Measurements from ENCODE around the gene SIAE.

SIAE gene

DNA sequence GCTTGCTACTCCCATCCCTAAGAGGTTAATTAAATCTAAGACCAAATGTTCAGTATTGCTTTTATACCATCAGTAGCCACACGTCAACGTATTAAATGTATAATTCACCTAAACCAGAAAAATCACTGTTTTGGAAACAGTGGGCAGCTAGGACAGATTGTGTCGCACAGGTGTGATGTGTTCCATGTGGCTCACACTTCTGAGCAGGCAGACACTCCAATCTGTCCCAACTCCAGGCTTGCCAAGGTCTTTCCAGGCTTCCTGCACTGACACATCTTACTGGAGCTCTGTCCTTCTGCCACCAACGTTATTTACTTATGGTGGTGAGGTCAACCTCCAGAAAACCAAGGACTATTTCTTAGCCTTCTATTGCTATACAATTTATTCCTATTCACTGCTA is 11.4 kb downstream of the SIAE start:
- DNase-seq, result no peak

DNA sequence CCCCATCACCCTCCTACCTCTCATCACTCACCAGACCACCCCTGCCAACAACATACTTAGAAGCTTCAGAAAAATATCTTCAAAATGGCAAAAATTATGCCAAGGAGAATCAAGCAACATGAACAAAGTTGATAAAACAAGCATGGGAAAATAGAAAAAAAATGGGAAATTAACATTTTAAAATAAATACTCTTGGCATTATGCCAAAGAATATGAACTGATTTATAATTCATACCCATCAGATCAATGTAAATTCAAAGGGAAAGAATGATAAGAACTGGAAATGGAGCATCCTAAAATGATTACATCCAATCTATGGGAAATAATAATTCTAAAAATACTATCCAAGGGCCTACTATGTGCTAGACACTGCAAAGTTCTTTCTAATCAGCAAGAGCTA is 12.0 kb downstream of the SIAE start:
- DNase-seq, result no peak

DNA sequence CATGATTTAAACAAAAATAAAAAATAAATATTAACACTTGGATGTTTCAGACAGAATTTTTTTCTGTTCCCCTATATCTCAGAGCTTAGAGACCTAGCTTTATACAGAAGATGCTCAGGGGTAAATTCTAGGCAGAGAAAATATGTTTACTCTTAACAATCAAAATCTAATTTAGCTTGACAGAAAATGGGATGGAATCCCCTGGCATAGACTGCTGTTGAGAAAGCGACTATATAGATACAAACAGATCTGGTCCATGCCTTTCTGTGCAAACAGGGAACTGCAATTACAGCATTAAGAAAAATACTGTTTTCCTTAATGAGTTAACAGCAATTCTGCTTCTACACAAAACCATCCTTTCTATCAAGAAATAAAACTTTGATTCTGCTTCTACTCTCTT is 14.6 kb downstream of the SIAE start:
- no peak for DNase-seq

DNA sequence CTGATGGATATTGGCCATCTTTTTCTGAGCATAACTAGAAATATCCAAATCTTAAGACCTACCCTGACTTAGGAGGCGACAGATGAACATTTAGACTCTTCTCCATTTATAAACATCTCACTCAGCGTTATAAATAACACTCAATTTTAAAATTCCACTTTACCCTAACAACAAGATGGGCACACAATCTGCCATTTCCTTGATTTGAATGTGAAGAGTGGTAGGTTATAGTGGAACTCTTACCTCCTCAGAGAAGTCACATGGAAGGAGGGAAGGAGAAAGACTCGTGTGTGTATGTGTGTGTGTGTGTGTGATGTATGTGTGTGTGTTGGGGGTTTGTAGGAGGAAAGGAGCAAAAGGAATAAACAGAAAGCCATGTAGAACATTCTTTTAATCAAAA is 15.0 kb downstream of the SIAE start:
- no peak for DNase-seq

DNA sequence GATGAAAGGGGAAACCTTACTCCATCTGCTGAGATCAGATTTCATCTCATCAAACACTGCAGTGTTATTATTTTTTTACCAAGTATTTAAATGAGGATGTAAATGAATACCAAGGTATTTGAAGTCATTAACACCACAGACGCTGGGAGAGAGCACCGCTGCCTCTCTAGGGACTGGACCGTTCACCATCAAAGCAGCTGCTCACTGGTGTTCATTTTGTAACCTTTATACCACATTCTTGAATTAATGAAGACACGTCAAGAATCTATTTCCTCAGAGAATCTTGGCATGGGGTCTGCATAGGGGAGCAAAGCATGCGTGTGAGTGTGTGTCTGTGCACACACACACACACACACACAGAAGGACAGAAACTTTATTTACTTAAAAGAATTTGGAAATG is 15.6 kb downstream of the SIAE start:
- no peak for DNase-seq

DNA sequence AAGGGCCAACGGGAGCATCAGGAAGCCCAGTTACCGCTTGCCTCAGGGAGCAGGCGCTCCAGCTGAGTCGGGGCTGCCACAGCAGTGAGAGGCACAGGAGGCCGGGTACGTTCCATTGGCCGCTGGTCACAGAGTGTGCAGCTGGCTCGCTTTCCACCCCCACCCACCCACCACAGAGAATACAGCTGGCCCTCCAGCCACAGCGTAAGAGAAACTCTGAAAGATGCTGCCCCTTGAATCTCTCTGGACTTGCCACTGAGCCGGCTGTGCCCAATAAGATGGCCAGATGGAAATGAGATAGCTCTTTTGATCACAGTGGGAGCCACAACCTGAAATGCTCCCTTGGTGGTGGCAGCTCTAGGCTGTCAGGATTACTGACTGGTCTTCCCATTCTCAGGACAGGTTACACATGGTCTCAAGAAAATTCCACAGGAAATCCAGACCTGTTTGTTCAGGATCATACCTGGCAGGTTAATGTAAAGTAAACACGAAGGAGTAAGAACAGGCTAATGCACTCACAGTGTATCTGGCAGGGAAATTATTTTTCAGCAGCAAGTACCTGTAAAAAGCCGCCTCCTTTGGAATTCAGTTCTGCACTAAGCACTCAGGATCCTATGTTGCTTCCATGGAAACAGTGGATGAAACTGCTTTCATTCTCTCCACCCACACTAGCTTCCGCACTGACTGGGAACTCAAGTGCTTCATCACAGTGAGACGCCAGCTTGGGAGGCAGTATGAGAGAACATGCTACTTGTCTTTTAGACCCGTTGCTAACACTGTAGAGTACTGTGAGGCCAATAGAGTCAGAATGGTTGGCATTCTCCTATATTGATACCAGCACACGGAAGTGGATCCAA is 16.5 kb downstream of the SIAE start:
- no peak for DNase-seq

DNA sequence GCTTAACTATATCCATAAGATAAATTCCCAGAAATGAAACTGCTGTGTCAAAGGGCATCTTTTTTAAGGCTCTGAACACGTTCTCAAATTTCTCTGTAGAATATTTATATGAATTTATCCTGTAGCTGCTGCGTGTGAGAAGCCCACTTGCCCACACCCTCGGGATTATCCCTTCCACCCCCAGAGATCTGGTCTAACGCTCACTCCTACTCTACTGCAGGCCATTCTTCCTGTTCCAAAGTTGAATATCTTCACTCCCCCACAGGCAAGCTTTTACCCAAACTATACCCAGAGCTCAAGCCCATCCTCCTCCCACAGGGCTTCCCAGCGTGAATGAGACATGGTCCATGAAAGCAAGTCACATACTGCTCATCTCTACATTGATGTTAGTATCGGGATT is 24.9 kb downstream of the SIAE start:
- no peak for DNase-seq

DNA sequence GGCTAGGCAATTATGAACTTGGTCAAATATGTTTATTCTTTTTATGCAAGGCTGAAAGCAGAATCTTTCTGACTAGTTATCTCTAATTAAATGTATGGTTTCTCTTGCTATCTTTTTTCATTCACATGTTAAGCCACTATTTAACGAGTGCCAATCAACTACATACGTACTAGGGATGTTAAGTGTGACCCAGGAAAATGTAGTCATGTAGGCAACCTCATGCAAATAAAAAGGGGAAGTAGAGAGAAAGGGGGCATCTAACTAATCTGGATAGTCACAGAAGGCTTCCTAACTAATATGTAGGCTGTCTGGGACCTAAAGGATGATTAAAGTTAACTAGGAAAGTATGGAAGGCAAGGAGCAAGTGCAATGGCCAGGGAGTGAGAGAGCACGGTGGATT is 27.4 kb downstream of the SIAE start:
- DNase-seq, result no peak

DNA sequence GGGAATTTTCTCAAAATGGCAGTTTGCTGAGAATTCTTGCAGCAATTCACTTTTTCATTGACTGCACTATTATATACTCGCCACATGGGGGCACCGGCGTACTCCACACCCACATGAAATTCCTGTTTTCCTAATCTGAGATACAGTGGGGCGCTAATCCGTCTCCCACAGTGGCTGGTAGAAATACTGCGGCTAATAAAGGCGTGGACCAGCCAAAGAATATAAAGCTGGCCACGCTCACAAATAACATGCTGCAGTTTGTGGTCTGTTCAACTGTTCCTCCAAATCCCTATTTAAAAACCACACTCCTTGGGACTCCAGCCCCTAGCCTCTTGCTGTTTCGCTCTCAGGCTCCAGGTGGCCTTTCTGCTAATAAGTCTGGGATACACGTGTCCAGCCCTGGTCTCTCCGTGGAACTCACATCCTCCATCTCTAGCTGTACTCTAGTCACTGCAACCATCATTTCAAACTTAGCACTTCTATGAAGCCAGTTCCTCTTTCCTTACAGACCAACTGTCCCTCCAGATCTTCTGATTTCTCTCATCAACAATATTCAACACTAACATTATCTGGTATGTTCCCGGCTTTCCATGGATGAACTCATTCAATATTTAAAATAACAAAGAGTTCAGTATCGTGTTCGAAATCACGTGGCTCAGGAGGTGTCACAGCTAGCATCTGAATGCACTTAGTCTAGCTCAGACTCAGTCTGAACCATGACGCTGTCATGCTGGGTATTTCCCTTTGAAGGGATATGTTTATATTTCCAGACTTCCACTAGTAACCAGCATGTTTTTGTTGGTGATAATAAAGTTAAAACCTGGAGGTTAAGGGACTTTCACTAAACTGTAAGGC is 28.9 kb downstream of the SIAE start:
- DNase-seq, result no peak

DNA sequence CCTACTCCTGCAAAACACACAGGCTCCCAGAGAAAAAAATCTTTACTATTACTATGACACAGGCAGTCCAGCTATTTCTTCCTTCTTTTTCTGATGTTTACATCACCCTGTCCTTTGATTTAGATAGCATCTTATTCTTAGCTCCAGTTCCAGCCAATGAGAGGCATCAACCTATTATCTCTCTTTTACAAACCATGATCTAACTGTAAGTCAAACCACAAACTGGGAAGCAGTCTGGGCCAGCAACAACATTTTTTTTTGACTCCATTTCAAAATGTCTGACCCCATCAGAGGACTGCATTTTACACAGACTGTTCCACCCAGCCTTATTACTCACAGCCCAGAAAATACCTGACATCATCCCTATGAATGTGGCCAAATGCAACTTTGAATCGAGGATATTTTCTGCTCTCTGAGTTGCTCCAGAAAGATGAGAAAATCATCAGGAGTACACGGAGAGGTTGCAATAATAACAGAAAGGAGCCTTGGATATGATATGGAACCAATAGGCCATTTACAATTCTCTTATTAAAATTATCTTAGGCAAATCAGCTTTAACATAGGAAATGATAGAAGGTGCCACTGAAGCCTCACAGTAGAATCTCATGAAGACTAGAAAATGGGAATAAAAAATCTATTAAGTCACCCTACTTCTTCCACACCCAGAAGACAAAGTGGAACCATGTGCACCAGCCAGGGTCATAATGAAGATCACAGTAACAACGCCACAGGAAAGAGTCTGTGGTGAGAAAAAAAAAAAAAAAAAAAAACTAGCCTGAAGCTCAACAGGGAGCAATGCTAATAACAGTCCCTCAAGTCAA is 29.7 kb downstream of the SIAE start:
- DNase-seq, result no peak

DNA sequence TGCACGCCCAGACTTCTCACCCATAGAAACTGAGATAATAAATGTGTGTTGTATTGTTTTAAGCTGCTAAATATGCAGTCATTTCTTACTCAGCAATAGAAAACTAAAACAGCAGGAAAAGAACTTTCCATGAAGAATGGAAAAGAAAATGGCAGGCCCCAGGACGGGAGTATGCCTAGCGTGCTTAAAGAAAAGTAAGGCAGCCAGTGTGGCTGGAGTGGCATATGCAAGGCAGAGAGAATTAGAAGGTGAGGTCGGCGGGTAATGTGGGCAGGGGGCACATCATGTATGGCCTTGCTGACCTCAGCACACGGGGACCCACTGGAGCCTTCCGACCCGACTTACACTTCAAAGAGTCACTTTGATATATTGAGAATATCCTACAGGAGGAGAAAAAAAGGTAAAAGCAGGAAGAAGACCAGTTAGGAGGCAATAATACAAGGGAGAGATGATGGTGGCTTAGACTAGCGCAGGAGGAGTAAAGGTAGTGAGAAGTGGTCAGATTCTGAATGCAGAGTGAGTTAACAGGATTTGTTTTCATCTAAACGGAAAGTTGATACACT is 30.4 kb downstream of the SIAE start:
- DNase-seq, result no peak

DNA sequence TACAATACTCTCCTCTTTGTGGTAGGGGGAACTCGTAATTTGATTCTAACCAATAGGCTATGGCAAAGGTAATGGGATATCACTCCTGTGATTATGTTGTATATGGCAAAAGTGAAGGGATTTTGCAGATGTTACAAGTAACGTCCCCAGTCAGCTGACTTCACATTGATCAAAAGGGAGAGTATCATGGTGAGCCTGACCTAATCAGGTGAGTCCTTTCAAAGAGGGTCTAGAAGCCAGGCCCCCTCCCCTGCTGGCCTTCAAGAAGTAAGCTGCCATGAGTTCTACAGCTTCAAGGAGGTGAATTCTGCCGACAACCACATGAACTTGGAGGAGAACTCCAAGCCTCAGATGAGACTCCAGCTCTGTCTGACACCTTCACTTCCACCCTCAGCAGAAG is 30.9 kb downstream of the SIAE start:
- DNase-seq, result no peak

DNA sequence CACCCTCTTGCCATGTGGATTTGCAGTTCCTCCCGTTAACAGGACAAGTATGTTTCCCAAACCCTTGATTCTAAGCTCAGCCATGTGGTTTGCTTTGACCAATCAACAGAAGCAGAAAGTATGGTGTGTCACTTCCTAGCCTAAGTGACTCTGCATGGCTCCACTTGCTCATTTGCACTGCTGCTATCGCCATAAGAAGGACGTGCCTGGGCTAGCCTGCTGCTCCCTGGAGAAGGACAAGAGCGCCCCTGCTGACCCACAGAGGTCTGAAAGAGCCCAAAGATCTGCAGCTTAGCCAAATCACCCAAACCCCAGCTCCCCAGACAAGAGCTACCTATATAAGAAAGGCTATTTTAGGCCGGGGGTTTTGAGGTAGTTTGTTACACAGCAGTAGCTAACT is 32.9 kb downstream of the SIAE start:
- DNase-seq, result no peak

DNA sequence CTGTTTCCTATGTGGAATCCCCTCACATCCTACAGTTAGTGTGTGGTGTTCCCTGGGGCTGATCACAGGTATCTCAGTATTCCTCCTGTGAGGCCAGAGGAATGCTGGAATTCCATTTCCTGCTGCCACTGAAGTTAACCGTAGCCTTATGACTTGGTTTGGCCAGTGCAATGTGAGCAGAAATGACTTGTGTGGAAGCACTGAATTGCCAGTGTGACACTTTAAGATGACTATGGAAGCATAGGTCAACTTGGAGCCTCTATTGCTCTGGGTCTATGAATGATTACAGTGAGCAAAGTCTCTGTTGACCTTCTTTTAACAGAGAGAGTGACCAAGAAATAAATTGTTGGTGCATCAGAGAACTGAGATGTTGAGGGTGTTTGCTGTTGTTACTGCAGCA is 34.4 kb downstream of the SIAE start:
- DNase-seq, result no peak

DNA sequence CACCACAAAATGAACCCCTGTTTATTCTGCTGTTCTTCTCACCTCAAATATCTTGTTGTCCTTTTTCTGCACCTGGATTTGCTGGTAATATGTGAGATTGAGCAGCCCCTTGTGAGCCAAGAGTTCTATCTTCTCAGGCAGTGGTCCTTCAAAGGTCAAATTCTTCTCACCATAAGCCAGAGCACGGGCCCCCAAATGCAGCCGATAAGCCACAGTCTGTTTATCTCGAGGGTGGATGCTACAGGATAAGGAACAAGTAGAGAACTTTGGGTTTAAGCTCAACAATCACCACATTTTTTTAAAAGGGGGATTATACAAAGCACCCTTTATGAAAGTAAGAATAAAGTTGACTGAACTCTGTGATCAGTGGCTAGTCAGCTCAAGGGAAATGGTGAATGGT is 35.0 kb downstream of the SIAE start:
- no peak for DNase-seq

DNA sequence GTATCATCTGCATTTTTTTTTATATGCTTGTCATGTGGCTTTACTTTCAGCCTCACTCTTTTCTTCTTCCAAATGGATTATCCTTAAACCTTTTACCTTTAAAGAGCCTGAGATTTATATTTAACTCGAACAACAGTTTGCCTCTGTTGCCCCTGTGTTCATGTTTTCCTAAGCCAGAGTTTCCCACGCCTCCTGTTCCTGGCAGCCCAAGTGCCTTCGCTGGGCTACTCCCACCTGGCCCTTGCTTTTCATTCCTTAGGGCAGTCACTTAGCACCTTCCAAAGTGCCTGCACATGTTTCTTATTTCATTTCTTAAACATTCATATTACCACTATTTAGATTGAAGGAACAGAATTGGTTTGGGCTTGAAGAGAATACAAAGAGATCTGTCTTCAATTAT is 37.6 kb downstream of the SIAE start:
- DNase-seq, result no peak

DNA sequence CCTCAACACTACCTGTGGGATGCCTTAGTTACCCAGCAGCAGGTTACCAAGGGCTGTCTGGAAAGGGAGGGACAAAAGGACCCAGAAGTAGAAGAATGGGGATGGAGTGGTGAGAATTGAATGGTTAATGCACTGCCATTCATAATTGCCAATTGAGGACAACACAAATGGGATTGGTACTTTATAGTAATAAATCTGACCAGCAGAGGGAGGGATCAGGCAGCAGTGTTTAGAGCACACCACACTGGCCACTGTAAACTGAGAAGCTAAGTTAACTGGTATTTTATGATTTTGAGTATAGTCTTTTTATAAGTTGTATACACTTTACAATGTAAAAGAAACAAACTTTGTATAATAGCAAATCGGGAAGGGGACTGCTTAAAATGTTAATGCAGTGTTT is 40.2 kb downstream of the SIAE start:
- no peak for DNase-seq

DNA sequence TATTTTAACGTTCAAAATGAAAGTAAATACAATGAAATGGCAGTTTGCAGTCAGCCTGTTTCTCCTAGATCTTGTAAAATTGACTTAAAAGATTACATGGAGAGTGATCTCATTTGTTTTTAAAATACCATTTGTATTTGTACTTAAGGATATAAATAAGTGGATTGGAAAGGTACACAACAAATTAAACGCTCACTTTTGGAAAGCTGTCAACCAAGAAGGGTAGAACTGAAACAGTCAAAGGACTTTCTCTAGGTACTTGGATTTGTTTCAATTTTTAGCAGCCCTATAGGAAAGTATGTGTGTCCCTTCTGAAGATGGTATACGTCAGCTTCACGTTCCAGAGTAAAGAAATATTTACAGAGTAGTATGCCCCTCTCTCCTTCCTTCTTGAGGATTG is 43.6 kb downstream of the SIAE start:
- DNase-seq, result no peak

DNA sequence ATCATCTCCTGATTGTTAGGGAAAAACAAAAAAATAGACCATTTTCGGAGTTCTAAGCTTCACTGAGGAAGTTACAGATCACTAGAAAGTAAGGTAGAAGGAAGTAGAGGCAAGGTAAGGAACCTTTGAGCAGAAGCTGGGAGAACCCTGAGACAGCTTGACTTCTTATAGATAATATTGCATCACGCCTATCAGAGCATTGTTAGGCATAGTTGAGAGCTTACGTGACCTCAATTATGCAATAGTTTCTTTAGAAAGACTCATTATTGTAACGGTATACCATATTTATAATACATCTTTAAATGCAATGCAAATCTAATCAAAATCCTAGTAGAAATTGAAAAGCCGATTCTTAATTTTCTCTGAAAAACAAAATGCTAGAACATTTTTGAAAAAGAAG is 46.0 kb downstream of the SIAE start:
- DNase-seq, result no peak

DNA sequence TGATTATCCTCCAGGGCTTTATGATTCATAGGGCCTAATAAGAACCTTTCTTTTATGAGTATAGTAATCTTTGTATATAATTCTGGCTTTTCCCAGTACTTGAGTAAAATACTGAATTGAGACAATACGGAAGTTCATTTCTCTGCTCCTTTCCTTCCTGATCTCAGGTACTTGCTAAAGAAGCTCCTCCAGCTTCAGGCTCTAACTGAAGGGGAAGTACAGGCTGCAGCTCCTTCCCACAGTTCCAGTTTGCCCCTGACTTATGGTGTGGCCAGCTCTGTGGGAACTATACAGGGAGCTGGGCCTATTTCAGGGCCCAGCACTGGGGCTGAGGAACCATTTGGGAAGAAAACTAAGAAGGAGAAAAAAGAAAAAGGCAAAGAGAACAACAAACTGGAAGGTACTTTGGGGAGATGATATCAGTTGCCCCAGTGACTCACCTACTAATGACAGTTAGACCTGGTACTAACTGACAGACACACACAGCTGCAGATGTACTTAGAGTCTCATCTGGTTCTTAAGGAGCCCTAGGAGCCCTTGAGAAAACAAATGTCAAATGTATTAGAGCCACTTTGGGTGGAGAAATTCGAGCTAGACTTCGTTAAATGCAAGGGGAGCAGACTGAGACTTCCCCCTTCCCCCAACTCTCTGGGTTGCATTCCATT is 47.9 kb downstream of the SIAE start:
- DNase-seq, result no peak

DNA sequence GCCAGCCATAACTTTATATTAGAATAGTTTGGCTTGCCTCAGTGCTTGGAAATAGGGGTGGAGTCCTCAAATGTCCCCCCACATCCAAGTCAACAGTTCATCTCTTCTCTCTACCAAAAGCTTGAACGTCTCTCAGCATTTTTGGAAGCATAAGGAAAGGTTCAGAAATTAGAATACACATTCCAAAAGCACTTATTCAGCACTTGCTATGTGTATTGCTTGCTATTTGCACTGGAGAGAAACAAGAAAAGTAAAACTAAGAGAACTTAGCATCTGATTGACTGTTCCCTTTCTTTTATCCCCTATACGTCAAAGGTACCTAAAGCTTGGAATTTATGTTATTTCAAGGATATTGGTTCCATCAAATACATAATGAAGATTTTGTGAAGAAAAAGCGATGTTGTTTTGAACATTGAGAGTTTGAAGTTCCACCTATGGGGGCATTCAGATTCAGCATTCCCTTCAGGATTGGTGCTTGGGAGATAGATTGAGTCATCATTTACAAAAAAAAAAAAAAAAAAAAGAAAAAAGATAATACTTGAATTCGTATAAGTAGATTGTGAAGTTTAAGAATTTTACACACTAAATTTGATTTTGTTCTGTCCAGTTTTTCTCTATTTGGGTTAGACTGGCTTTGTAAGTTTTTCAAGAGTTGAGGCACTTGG is 49.5 kb downstream of the SIAE start:
- no peak for DNase-seq
